NCI-H2081 treated with DMSO at 0.1 percent for 48 hours (cell line): ENCODE data around the gene THADA.

Source experiments
- DNase-seq: peaks from one replicate; lab custom pipeline; 2025; lab: John Stamatoyannopoulos, UW

THADA gene

GRCh38 chr2:43246641-43247040, 349.2 kb downstream of the THADA start:
- DNase-seq, result no peak

GRCh38 chr2:43241558-43241957, 354.3 kb downstream of the THADA start:
- no peak for DNase-seq

- DNase-seq, result no peak
Observed at GRCh38 chr2:43240766-43241150, 355.1 kb downstream of the THADA start.

- no peak for DNase-seq
Observed at GRCh38 chr2:43239981-43240765, 355.7 kb downstream of the THADA start.

GRCh38 chr2:43238813-43239212, 357.0 kb downstream of the THADA start:
- DNase-seq, result no peak

GRCh38 chr2:43238176-43238575, 357.7 kb downstream of the THADA start:
- no peak for DNase-seq

- DNase-seq, result no peak
Observed at GRCh38 chr2:43233218-43234212, 362.3 kb downstream of the THADA start.

- no peak for DNase-seq
Observed at GRCh38 chr2:43230951-43231827, 364.6 kb downstream of the THADA start.

GRCh38 chr2:43230351-43230885, 365.4 kb downstream of the THADA start:
- DNase-seq, result no peak

GRCh38 chr2:43228756-43229659, 366.8 kb downstream of the THADA start:
- DNase-seq, result no peak

- no peak for DNase-seq
Observed at GRCh38 chr2:43228321-43228751, 367.5 kb downstream of the THADA start.

- DNase-seq, result no peak
Observed at GRCh38 chr2:43227830-43228281, 368.0 kb downstream of the THADA start.

- no peak for DNase-seq
Observed at GRCh38 chr2:43226955-43227829, 368.6 kb downstream of the THADA start.

GRCh38 chr2:43226558-43226954, 369.3 kb downstream of the THADA start, which contains the start of gene ZFP36L2:
Gene ZFP36L2, minus strand, starts transcription at chr2:43226606. Its CDS starts 291 bp downstream, at chr2:43226315.
- peak; percentile 86 for DNase-seq

GRCh38 chr2:43225788-43226557, 369.9 kb downstream of the THADA start:
- no peak for DNase-seq

- no peak for DNase-seq
Observed at GRCh38 chr2:43225093-43225787, 370.6 kb downstream of the THADA start.

- no peak for DNase-seq
Observed at GRCh38 chr2:43224571-43225092, 371.2 kb downstream of the THADA start.

- no peak for DNase-seq
Observed at GRCh38 chr2:43224131-43224570, 371.7 kb downstream of the THADA start.
